HCT116 (cell line): Measurements from ENCODE around the gene PRR23E. TPM values are rescaled to one million over a fixed set of nuclear protein-coding genes. Genes with fewer than 3 reads are reported as not detected.

Experiments used
- ATAC-seq: fragments of 200-7000 bp; cut with Tn5 transposase; 2 replicates; pipeline ENCODE4 v1.9.1; 2020; ENCODE audit warnings: mild to moderate bottlenecking, moderate library complexity
- BruUV-seq: library from RNA; stranded (reverse); fragments of 400-500 nt; replicated peaks from 2 replicates; lab custom pipeline; 2021; lab: Mats Ljungman, UMichigan
- CTCF ChIA-PET: fragments of 300-600 bp; sonication (Branson Sonifier 250); formaldehyde crosslinking; loops from one replicate; lab custom pipeline; 2021; ENCODE audit warnings: antibody characterized with exemption; lab: Charles Lee
- POLR2A ChIA-PET: fragments of 300-600, 350-600 bp; sonication (Branson Sonifier 250); formaldehyde crosslinking; loops from one replicate; lab custom pipeline; 2021; ENCODE audit warnings: antibody characterized with exemption; lab: Charles Lee
- RAD21 ChIA-PET, 2 experiments: fragments of 300-600 bp; sonication (Branson Sonifier 250); formaldehyde crosslinking; loops; one replicate each; lab custom pipeline; 2023; ENCODE audit warnings: low total read pairs in 2 of 2; ENCODE audit not compliant: uncharacterized antibody in 2 of 2, unreplicated experiment in 2 of 2, low non-redundant PET in 1 of 2; lab: Charles Lee
- DNase-seq: peaks from one replicate; pipeline ENCODE4 v3.0.0-alpha.2; 2010; ENCODE audit warnings: low read depth, low spot score
- H2AFZ ChIP-seq: fragments of 200-600 bp; shearing (Covaris generic), sonication (generic); 2 replicates; pipeline ENCODE4 v1.6.1; 2017; ENCODE audit warnings: low read depth, mixed run types, mixed read lengths, antibody characterized with exemption, low read length; ENCODE audit not compliant: poor library complexity, severe bottlenecking
- H3K27ac ChIP-seq: 2 replicates; pipeline ENCODE4 v1.5.1; 2012; ENCODE audit warnings: low read depth, low read length
- H3K27me3 ChIP-seq: fragments of 200-600 bp; sonication (generic); 2 replicates; pipeline ENCODE4 v1.6.1; 2016; ENCODE audit warnings: mixed run types, low read length, mixed read lengths; ENCODE audit not compliant: insufficient read depth
- H3K36me3 ChIP-seq, 2 experiments: fragments of 200-500 bp in 1 of 2; fragments of 200-600 bp in 1 of 2; sonication (Bioruptor generic) in 1 of 2; sonication (generic) in 1 of 2; 2 replicates each; pipeline versions ENCODE4 v1.5.1 to v1.6.1; 2014 to 2016; ENCODE audit warnings: low read length in 2 of 2, inconsistent platforms in 1 of 2, mixed read lengths in 1 of 2, mixed run types in 1 of 2; ENCODE audit not compliant: insufficient read depth in 2 of 2, control insufficient read depth in 1 of 2
- H3K4me1 ChIP-seq, 2 experiments: fragments of 200-600 bp in 1 of 2; sonication (generic) in 1 of 2; 2 replicates each; pipeline versions ENCODE4 v1.5.1 to v1.6.1; 2012 to 2017; ENCODE audit warnings: low read length in 2 of 2, inconsistent platforms in 1 of 2, mild to moderate bottlenecking in 1 of 2, mixed read lengths in 1 of 2, mixed run types in 1 of 2, moderate library complexity in 1 of 2; ENCODE audit not compliant: insufficient read depth in 2 of 2, control insufficient read depth in 1 of 2
- H3K4me2 ChIP-seq: fragments of 200-600 bp; sonication (generic); 2 replicates; pipeline ENCODE4 v1.6.1; 2017; ENCODE audit warnings: mixed run types, low read length, mixed read lengths
- H3K4me3 ChIP-seq, 2 experiments: fragments of 200-600 bp in 1 of 2; sonication (generic) in 1 of 2; replicated peaks in 1 of 2; 2 replicates each; pipeline ENCODE4 v1.5.1; 2011 to 2016; ENCODE audit warnings: low read length in 2 of 2, control low read depth in 1 of 2, low read depth in 1 of 2, mild to moderate bottlenecking in 1 of 2, mixed read lengths in 1 of 2, mixed run types in 1 of 2
- H3K79me2 ChIP-seq: fragments of 200-600 bp; sonication (generic); 2 replicates; pipeline ENCODE4 v1.6.1; 2017; ENCODE audit warnings: mild to moderate bottlenecking, mixed run types, low read length, moderate library complexity, mixed read lengths; ENCODE audit not compliant: insufficient read depth
- H3K9ac ChIP-seq: fragments of 200-600 bp; sonication (generic); 2 replicates; pipeline ENCODE4 v1.6.1; 2016; ENCODE audit warnings: low read length, mixed read lengths
- H3K9me2 ChIP-seq: fragments of 200-600 bp; sonication (generic), shearing (Covaris generic); 2 replicates; pipeline ENCODE4 v1.6.1; 2017; ENCODE audit warnings: mixed run types, mild to moderate bottlenecking, moderate library complexity; ENCODE audit not compliant: insufficient read depth
- H3K9me3 ChIP-seq, 2 experiments: fragments of 200-500 bp in 1 of 2; fragments of 200-600 bp in 1 of 2; sonication (Bioruptor generic) in 1 of 2; sonication (generic) in 1 of 2; 2 replicates each; pipeline ENCODE4 v1.6.1; 2014 to 2017; ENCODE audit warnings: low read length in 2 of 2, mixed read lengths in 2 of 2, inconsistent platforms in 1 of 2, low read depth in 1 of 2, mild to moderate bottlenecking in 1 of 2, mixed run types in 1 of 2, moderate library complexity in 1 of 2; ENCODE audit not compliant: control insufficient read depth in 1 of 2, insufficient read depth in 1 of 2
- H4K20me1 ChIP-seq: fragments of 200-600 bp; sonication (generic), shearing (Covaris generic); 2 replicates; pipeline ENCODE4 v1.6.1; 2017; ENCODE audit warnings: mixed run types, mild to moderate bottlenecking, moderate library complexity; ENCODE audit not compliant: insufficient read depth
- ATF3 ChIP-seq: IDR thresholded peaks from 2 replicates; pipeline ENCODE4 v1.6.1; 2012
- CBX3 ChIP-seq: IDR thresholded peaks from 2 replicates; pipeline ENCODE4 v1.6.1; 2012; ENCODE audit warnings: low read depth
- CEBPB ChIP-seq: IDR thresholded peaks from 2 replicates; pipeline ENCODE4 v1.6.1; 2012; ENCODE audit warnings: low read depth
- CTCF ChIP-seq, 3 experiments: fragments of 200-600 bp in 1 of 3; sonication (generic) in 1 of 3; IDR thresholded peaks in 2 of 3; conservative IDR thresholded peaks in 1 of 3; 2 replicates each; pipeline ENCODE4 v1.5.1; 2012 to 2017; ENCODE audit warnings: low read depth in 2 of 3, low read length in 2 of 3, antibody characterized with exemption in 1 of 3, borderline replicate concordance in 1 of 3, control low read depth in 1 of 3, mild to moderate bottlenecking in 1 of 3, mixed read lengths in 1 of 3, mixed run types in 1 of 3, moderate library complexity in 1 of 3; ENCODE audit not compliant: insufficient read depth in 1 of 3
- EGR1 ChIP-seq: IDR thresholded peaks from 2 replicates; pipeline ENCODE4 v1.6.1; 2012; ENCODE audit warnings: low read depth
- ELF1 ChIP-seq: IDR thresholded peaks from 2 replicates; pipeline ENCODE4 v1.6.1; 2012; ENCODE audit warnings: low read depth, borderline replicate concordance
- EZH2phosphoT487 ChIP-seq: fragments of 200-600 bp; IDR thresholded peaks from 2 replicates; pipeline ENCODE4 v1.6.1; 2018; ENCODE audit warnings: antibody characterized with exemption, borderline replicate concordance
- FOSL1 ChIP-seq: IDR thresholded peaks from 2 replicates; pipeline ENCODE4 v1.6.1; 2012; ENCODE audit warnings: low read depth
- JUND ChIP-seq: IDR thresholded peaks from 2 replicates; pipeline ENCODE4 v1.6.1; 2012
- MAX ChIP-seq: IDR thresholded peaks from 2 replicates; pipeline ENCODE4 v1.6.1; 2012
- POLR2A ChIP-seq: IDR thresholded peaks from 2 replicates; pipeline ENCODE4 v1.7.0; 2011; ENCODE audit warnings: borderline replicate concordance; ENCODE audit not compliant: insufficient read depth, insufficient read length; ENCODE audit errors: extremely low read depth
- POLR2AphosphoS5 ChIP-seq: IDR thresholded peaks from 2 replicates; pipeline ENCODE4 v1.6.1; 2011; ENCODE audit warnings: mild to moderate bottlenecking, low read depth, low read length, moderate library complexity
- REST ChIP-seq: IDR thresholded peaks from 2 replicates; pipeline ENCODE4 v1.6.1; 2012; ENCODE audit warnings: low read depth
- SIN3A ChIP-seq: IDR thresholded peaks from 2 replicates; pipeline ENCODE4 v1.6.1; 2012; ENCODE audit warnings: low read depth
- SRF ChIP-seq: IDR thresholded peaks from 2 replicates; pipeline ENCODE4 v1.6.1; 2012; ENCODE audit warnings: low read depth
- TCF7L2 ChIP-seq: IDR thresholded peaks from 2 replicates; pipeline ENCODE4 v1.7.0; 2011; ENCODE audit warnings: borderline replicate concordance, inconsistent platforms; ENCODE audit not compliant: insufficient read depth, insufficient read length; ENCODE audit errors: extremely low read depth
- YY1 ChIP-seq: IDR thresholded peaks from 2 replicates; pipeline ENCODE4 v1.6.1; 2011; ENCODE audit warnings: low read length, low read depth, moderate library complexity, mild to moderate bottlenecking; ENCODE audit not compliant: insufficient replicate concordance; ENCODE audit errors: extremely low read depth
- ZBTB33 ChIP-seq: IDR thresholded peaks from 2 replicates; pipeline ENCODE4 v1.6.1; 2011; ENCODE audit warnings: mild to moderate bottlenecking, low read length, moderate library complexity; ENCODE audit not compliant: insufficient replicate concordance; ENCODE audit errors: extremely low read depth
- ZFX ChIP-seq: fragments of 450-650 bp; IDR thresholded peaks from 2 replicates; pipeline ENCODE4 v1.6.1; 2017
- ZNF274 ChIP-seq: fragments of 200-500 bp; sonication (Bioruptor generic); IDR thresholded peaks from 2 replicates; pipeline ENCODE4 v1.6.1; 2014; ENCODE audit warnings: mild to moderate bottlenecking, low read depth, low read length, inconsistent platforms
- intact Hi-C: fragments of 100-400 bp; cut with micrococcal nuclease; formaldehyde crosslinking; loops from 2 replicates; pipeline ENCODE4 v1.10.0; 2022
- total RNA-seq: library from RNA; stranded (reverse); gene quantifications from one replicate; pipeline ENCODE4 v1.2.1, GENCODE V29; 2021; ENCODE audit not compliant: unreplicated experiment

Gene PRR23E
- total RNA-seq, 1 experiment from 2014 or later: not detected

- Histone ChIP-seq H3K4me3 (no peak overlapping the region), H4K20me1 (no peaks in the 10 kb centered on the region), H3K27me3 (peaks cover 8% of the 10 kb centered on the region; the same call in 1 of the 2 replicates), H3K79me2 (no peaks in the 10 kb centered on the region), H3K9me2 (no peaks in the 10 kb centered on the region), H3K36me3 (no peaks in the 10 kb centered on the region), H3K9me3 (peaks cover 0 to 3% of the 10 kb centered on the region in 2 experiments; a peak in 1 of 4 replicates), H2AFZ (no peak overlapping the region), H3K27ac (no peak overlapping the region), H3K4me2 (no peak overlapping the region), H3K4me1 (no peaks in the 10 kb centered on the region), H3K9ac (no peak overlapping the region)
- DNase-seq (no peak), ATAC-seq (no peak)
- TF ChIP-seq ZBTB33 (no peak), POLR2AphosphoS5 (no peak), YY1 (no peak), POLR2A (no peak), REST (no peak), EZH2phosphoT487 (no peak), CTCF (IDR thresholded peaks at IDR 0.05 in 2 of 3, conservative IDR thresholded peaks at IDR 0.05 in 1 of 3; ENCODE audit: borderline replicate concordance in 1 of 3, insufficient read depth in 1 of 3, low read depth in 2 of 3, low read length in 2 of 3) (no peak), SIN3A (no peak), ELF1 (no peak), TCF7L2 (no peak), JUND (no peak), ZNF274 (no peak), CBX3 (no peak), ZFX (no peak), SRF (no peak), ATF3 (no peak), FOSL1 (no peak), EGR1 (no peak), CEBPB (no peak), MAX (no peak)
- POLR2A ChIA-PET: no interaction called here
- RAD21 ChIA-PET: no interaction called here
- CTCF ChIA-PET: no interaction called here
- intact Hi-C loops: no loop called here
- no TSS peak for BruUV-seq
Measured at GRCh38 chr3:127151251-127151564, 41.7 kb upstream of the PRR23E start.
